DOHH2 (cell line): ENCODE results near the gene CAMK2N1.

ENCODE experiments used
- H3F3A ChIP-seq: fragments of 200-600 bp; sonication (generic), shearing (Covaris generic); 2 replicates; pipeline ENCODE4 v1.6.0; 2016; ENCODE audit warnings: antibody characterized with exemption, mild to moderate bottlenecking; ENCODE audit not compliant: control insufficient read depth, insufficient read depth
- H3K27ac ChIP-seq: fragments of 200-600 bp; sonication (generic); 2 replicates; pipeline ENCODE4 v1.5.1; 2014; ENCODE audit warnings: low read depth, mild to moderate bottlenecking, low read length, moderate library complexity
- H3K27me3 ChIP-seq: fragments of 200-600 bp; sonication (generic); 2 replicates; pipeline ENCODE4 v1.6.1; 2014; ENCODE audit warnings: mild to moderate bottlenecking, low read length, mixed read lengths; ENCODE audit not compliant: control insufficient read depth
- H3K36me3 ChIP-seq: fragments of 200-600 bp; sonication (generic); 2 replicates; pipeline ENCODE4 v1.6.1; 2014; ENCODE audit warnings: mild to moderate bottlenecking, low read length, moderate library complexity, mixed read lengths; ENCODE audit not compliant: control insufficient read depth
- H3K4me1 ChIP-seq: fragments of 200-600 bp; sonication (generic); 2 replicates; pipeline ENCODE4 v1.6.1; 2014; ENCODE audit warnings: mild to moderate bottlenecking, low read length, mixed read lengths; ENCODE audit not compliant: control insufficient read depth
- H3K4me2 ChIP-seq: fragments of 200-600 bp; sonication (generic); 2 replicates; pipeline ENCODE4 v1.6.0; 2014; ENCODE audit warnings: mild to moderate bottlenecking, low read length, moderate library complexity
- H3K4me3 ChIP-seq: fragments of 200-600 bp; sonication (generic); 2 replicates; pipeline ENCODE4 v1.5.1; 2014; ENCODE audit warnings: mild to moderate bottlenecking, low read length, mixed read lengths
- H3K79me2 ChIP-seq: fragments of 200-600 bp; sonication (generic); 2 replicates; pipeline ENCODE4 v1.6.1; 2014; ENCODE audit warnings: mild to moderate bottlenecking, low read length, mixed read lengths; ENCODE audit not compliant: control insufficient read depth
- H3K9me2 ChIP-seq: fragments of 200-600 bp; sonication (generic); replicated peaks from 2 replicates; pipeline ENCODE4 v1.6.1; 2014; ENCODE audit warnings: mild to moderate bottlenecking, low read length, mixed read lengths; ENCODE audit not compliant: control insufficient read depth
- H3K9me3 ChIP-seq: fragments of 200-600 bp; sonication (generic); 2 replicates; pipeline ENCODE4 v1.6.1; 2014; ENCODE audit warnings: antibody characterized with exemption, low read length, mixed read lengths; ENCODE audit not compliant: control insufficient read depth, insufficient read depth
- H4K20me1 ChIP-seq: fragments of 200-600 bp; sonication (generic); 2 replicates; pipeline ENCODE4 v1.6.0; 2014; ENCODE audit warnings: low read depth, mild to moderate bottlenecking, antibody characterized with exemption, low read length, moderate library complexity; ENCODE audit not compliant: control insufficient read depth, insufficient read depth
- EZH2phosphoT487 ChIP-seq: fragments of 200-600 bp; sonication (generic); IDR thresholded peaks from 2 replicates; pipeline ENCODE4 v1.6.1; 2017; ENCODE audit warnings: borderline replicate concordance, mild to moderate bottlenecking, antibody characterized with exemption, low read length, moderate library complexity, mixed read lengths
- TF ChIP-seq, protein P1 (sequence below): fragments of 200-600 bp; sonication (generic); IDR thresholded peaks from one replicate; pipeline ENCODE4 v1.5.1; 2014; ENCODE audit warnings: antibody characterized with exemption, mild to moderate bottlenecking, low read depth, low read length; ENCODE audit not compliant: poor library complexity, severe bottlenecking

The CAMK2N1 gene

DNA sequence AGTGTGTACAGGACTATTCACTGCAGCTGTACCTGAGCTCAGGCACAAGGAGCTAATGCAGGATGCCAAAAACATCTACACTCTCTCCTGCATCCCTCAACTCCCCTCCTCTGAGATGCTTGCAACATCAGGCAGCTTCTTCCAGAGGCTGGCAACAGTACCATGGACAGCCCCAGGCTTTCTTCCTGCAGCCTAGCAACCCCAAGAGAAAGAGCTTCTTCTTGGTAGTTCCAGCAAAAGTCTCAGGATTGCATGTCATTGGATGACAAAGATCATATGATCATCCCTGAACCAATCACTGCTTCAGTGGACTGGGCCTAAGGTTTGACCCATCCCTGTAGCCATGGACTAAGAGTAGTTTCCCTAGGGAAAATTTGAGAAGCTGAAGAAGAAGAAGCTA lies 46.7 kb downstream of the CAMK2N1 start:
- no peak for TF ChIP-seq EZH2phosphoT487
- TF ChIP-seq, protein P1, sequence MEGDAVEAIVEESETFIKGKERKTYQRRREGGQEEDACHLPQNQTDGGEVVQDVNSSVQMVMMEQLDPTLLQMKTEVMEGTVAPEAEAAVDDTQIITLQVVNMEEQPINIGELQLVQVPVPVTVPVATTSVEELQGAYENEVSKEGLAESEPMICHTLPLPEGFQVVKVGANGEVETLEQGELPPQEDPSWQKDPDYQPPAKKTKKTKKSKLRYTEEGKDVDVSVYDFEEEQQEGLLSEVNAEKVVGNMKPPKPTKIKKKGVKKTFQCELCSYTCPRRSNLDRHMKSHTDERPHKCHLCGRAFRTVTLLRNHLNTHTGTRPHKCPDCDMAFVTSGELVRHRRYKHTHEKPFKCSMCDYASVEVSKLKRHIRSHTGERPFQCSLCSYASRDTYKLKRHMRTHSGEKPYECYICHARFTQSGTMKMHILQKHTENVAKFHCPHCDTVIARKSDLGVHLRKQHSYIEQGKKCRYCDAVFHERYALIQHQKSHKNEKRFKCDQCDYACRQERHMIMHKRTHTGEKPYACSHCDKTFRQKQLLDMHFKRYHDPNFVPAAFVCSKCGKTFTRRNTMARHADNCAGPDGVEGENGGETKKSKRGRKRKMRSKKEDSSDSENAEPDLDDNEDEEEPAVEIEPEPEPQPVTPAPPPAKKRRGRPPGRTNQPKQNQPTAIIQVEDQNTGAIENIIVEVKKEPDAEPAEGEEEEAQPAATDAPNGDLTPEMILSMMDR: no peak
- no peaks in the 10 kb centered on the region for H4K20me1 ChIP-seq
- 0 out of 2 replicates have a peak, but pooled peaks cover 2% of the 10 kb centered on the region for H3K27me3 ChIP-seq
- H3K4me1 ChIP-seq: no peaks in the 10 kb centered on the region
- no peaks in the 10 kb centered on the region for H3K36me3 ChIP-seq
- no peaks in the 10 kb centered on the region for H3F3A ChIP-seq
- no peaks in the 10 kb centered on the region for H3K9me3 ChIP-seq
- no peak overlapping the region for H3K4me3 ChIP-seq
- H3K9me2 ChIP-seq: no peaks in the 10 kb centered on the region
- no peaks in the 10 kb centered on the region for H3K79me2 ChIP-seq
- no peak overlapping the region for H3K4me2 ChIP-seq
- no peak overlapping the region for H3K27ac ChIP-seq

DNA sequence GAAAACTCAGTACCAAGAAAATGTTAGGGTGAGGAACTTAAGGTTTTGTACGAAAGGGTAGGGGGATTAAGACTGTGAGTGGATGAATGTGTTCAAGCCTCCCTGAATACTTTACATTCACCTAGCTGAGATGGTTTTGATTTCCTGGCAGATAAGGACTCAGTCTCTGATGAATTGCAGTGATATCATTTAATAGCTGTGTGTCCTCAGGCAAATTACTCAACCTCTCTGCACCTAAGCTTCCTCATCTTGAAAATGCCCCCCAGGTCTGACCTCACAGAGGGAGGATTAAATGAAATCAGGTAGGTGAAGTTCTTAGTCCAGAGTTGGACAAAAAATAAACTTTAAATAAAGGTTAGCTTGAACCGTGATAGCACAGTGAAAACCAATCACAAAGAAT lies 48.4 kb downstream of the CAMK2N1 start:
- H3K9me3 ChIP-seq: no peaks in the 10 kb centered on the region
- H3K27ac ChIP-seq: no peak overlapping the region
- H3K4me2 ChIP-seq: no peak overlapping the region
- H4K20me1 ChIP-seq: no peaks in the 10 kb centered on the region
- no peak overlapping the region for H3K4me3 ChIP-seq
- TF ChIP-seq EZH2phosphoT487: no peak
- TF ChIP-seq, protein P1: no peak
- H3F3A ChIP-seq: no peaks in the 10 kb centered on the region
- H3K79me2 ChIP-seq: no peaks in the 10 kb centered on the region
- H3K4me1 ChIP-seq: no peaks in the 10 kb centered on the region
- 0 out of 2 replicates have a peak, but pooled peaks cover 2% of the 10 kb centered on the region for H3K27me3 ChIP-seq
- H3K9me2 ChIP-seq: no peaks in the 10 kb centered on the region
- no peaks in the 10 kb centered on the region for H3K36me3 ChIP-seq

DNA sequence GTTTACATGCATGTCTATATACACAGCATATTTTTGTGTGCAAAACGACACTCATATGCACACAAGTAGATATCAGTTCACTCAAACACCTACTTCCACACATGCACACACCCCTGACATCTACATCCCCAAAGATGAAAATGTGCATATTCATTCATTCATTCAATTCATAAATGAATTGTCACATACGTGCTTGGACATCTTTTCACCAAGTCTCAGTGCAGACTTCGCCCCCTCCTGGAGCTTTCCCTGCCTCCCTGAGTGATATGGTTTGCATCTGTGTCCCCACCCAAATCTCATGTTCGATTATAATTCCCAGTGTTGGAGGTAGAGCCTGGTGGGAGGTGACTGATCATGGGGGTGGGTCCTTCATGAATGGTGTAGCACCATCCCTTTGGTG lies 53.1 kb downstream of the CAMK2N1 start:
- H3K4me2 ChIP-seq: no peak overlapping the region
- no peaks in the 10 kb centered on the region for H3K36me3 ChIP-seq
- H3K27ac ChIP-seq: no peak overlapping the region
- no peak for TF ChIP-seq EZH2phosphoT487
- TF ChIP-seq, protein P1: no peak
- no peaks in the 10 kb centered on the region for H3K9me2 ChIP-seq
- peaks cover 2% of the 10 kb centered on the region; the same call in 1 of the 2 replicates for H3K27me3 ChIP-seq
- no peaks in the 10 kb centered on the region for H3F3A ChIP-seq
- no peaks in the 10 kb centered on the region for H3K4me1 ChIP-seq
- H3K79me2 ChIP-seq: no peaks in the 10 kb centered on the region
- H3K9me3 ChIP-seq: no peaks in the 10 kb centered on the region
- no peak overlapping the region for H3K4me3 ChIP-seq
- no peaks in the 10 kb centered on the region for H4K20me1 ChIP-seq
